Measurements from ENCODE around the gene SLTM.

SLTM gene

GRCh38 chr15:58951388-58952007 lies 18.0 kb upstream of the SLTM start:
- TF ChIP-seq, protein P1, sequence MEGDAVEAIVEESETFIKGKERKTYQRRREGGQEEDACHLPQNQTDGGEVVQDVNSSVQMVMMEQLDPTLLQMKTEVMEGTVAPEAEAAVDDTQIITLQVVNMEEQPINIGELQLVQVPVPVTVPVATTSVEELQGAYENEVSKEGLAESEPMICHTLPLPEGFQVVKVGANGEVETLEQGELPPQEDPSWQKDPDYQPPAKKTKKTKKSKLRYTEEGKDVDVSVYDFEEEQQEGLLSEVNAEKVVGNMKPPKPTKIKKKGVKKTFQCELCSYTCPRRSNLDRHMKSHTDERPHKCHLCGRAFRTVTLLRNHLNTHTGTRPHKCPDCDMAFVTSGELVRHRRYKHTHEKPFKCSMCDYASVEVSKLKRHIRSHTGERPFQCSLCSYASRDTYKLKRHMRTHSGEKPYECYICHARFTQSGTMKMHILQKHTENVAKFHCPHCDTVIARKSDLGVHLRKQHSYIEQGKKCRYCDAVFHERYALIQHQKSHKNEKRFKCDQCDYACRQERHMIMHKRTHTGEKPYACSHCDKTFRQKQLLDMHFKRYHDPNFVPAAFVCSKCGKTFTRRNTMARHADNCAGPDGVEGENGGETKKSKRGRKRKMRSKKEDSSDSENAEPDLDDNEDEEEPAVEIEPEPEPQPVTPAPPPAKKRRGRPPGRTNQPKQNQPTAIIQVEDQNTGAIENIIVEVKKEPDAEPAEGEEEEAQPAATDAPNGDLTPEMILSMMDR (IDR thresholded peaks at IDR 0.05): no peak
- TF ChIP-seq ZFX (IDR thresholded peaks at IDR 0.05; ENCODE audit: borderline replicate concordance): no peak

DNA sequence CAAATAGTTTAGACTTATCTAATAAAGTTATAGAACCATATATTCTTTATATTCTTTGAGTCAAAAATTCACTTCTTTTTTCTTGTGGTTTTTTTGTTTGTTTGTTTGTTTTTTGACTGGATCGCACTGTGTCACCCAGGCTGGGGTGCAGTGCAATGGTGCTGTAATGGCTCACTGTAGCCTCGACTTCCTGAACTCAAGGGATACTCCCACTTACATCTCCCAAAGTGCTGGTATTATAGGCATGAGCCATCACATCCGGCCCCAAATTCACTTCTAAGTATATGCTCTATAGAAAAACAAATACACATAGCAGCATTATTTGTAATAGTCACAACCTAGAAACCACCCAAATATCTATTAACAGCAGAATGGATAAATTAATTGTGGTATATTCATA lies 13.7 kb upstream of the SLTM start:
- no peak for TF ChIP-seq ZFX (IDR thresholded peaks at IDR 0.05; ENCODE audit: borderline replicate concordance)
- TF ChIP-seq, protein P1 (IDR thresholded peaks at IDR 0.05): no peak
- no peak overlapping the region for H3K27ac ChIP-seq

More at GRCh38 chr15:58951388-58952007, 18.0 kb upstream of the SLTM start:
- H3K27ac ChIP-seq: peak overlapping the region; percentile 77

DNA sequence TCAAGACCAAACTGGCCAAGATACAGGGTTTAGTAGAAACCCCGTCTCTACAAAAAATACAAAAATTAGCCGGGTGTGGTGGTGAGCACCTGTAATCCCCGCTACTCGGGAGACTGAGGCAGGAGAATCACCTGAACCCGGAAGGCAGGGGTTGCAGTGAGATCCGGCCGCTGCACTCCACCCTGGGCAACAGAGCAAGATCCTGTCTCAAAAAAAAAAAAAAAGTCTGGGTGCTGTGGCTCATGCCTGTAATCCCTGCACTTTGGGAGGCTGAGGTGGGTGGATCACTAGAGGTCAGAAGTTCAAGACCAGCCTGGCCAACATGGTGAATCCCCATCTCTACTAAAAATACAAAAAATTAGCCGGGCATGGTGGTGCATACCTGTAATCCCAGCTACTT lies 1.5 kb upstream of the SLTM start:
- H3K27ac ChIP-seq: peak overlapping the region; percentile 98

DNA sequence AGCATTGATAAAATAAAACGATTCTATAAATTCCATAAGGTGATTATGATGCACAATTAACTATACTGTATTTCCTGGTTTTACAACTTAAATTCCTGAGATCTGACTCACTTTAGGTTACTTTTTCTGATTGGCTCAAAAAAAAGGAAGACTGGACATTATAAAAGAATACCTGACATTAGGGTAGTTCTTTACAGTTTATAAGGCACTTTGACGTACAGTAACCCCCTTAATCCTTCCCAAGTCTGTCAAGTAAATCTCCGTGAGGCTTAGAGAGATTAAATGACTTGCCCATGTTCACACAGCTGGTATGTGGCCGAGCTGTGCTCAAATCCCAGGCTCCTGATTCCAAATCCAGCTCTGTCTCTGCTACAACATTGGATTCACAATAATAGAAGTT lies 1.0 kb upstream of the SLTM start:
- TF ChIP-seq, protein P1 (IDR thresholded peaks at IDR 0.05): no peak
- TF ChIP-seq ZFX (IDR thresholded peaks at IDR 0.05; ENCODE audit: borderline replicate concordance): no peak
- H3K27ac ChIP-seq: peak overlapping the region; percentile 98

DNA sequence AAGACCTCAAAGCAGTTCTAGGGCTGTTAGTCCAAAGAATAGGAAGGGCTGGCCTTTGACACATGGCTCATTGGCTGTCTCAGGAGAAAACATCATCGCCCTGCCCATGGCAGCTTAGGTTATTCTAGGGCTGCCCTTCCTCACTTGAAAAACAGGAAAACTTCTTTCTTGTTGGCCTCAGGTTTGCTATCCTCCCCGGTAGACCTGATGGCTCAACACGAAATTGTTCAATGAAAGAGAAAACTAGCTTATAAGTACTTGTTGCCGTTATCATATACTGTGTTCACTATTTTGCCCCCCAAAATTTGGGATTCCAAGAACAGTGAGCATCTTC lies 602 bp upstream of the SLTM start:
- TF ChIP-seq, protein P1 (IDR thresholded peaks at IDR 0.05): no peak
- no peak for TF ChIP-seq ZFX (IDR thresholded peaks at IDR 0.05; ENCODE audit: borderline replicate concordance)
- peak overlapping the region; percentile 98 for H3K27ac ChIP-seq

GRCh38 chr15:58932710-58933280 lies 684 bp downstream of the SLTM start:
- peak; percentile 97; the same call in 1 of the 2 replicates for TF ChIP-seq ZFX (IDR thresholded peaks at IDR 0.05; ENCODE audit: borderline replicate concordance)
- TF ChIP-seq, protein P1 (IDR thresholded peaks at IDR 0.05): no peak
- peak overlapping the region; percentile 98 for H3K27ac ChIP-seq

DNA sequence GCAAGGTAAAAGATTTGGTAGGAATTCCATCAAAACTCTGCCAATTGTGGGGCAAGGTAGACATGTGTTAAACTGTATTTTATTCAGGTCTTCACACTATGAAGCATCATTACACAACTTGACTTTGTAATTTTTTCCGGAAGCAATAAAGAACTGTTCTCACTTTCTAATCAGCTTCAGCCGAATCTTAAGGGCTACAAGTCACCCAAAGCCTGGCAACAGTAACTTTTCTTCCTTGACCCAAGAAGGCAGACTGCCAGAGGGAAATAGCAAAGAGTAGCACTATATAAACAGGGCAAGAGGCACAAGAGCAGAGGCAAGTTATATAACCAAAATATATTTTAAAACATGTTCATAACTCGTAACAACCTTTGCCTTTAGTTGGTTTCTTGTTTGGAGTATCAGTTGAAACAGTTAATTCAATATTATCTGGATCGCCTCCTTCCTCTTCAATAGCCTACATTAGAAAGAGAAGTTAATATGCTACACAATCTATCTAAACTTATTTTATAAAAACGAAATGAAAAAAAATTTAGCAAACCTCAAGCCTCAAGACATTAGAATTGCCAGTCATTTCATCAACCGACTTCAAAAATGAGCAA lies 1.4 kb downstream of the SLTM start:
- H3K27ac ChIP-seq: peak overlapping the region; percentile 98
- TF ChIP-seq ZFX (IDR thresholded peaks at IDR 0.05; ENCODE audit: borderline replicate concordance): no peak
- TF ChIP-seq, protein P1 (IDR thresholded peaks at IDR 0.05): no peak

Data from 22Rv1 (cell line).